Lower leg skin (tissue), 3 donors: ENCODE results near the gene ITGB8.

ENCODE experiments used
- CTCF ChIP-seq, 3 donors: fragments of 450-650 bp; IDR thresholded peaks; one replicate each; pipeline ENCODE4 v1.5.1; 2016; ENCODE audit warnings: antibody characterized with exemption in 3 of 3, mild to moderate bottlenecking in 3 of 3, moderate library complexity in 2 of 3
- POLR2A ChIP-seq, 2 donors: fragments of 450-650 bp; IDR thresholded peaks; one replicate each; pipeline ENCODE4 v1.6.1; 2016 to 2017; ENCODE audit warnings: antibody characterized with exemption in 2 of 2, mild to moderate bottlenecking in 1 of 2, moderate library complexity in 1 of 2

GRCh38 chr7:20438248-20438647 is 107.5 kb downstream of the ITGB8 start:
- TF ChIP-seq CTCF (IDR thresholded peaks at IDR 0.05) (no peak), POLR2A (IDR thresholded peaks at IDR 0.05) (no peak)
